HepG2 (cell line): ENCODE results near the gene IER2. TPM values are rescaled to one million over a fixed set of nuclear protein-coding genes. Genes with fewer than 3 reads are reported as not detected.
A peak's percentile ranks its signal among the peaks of the same experiment; 100 is the strongest.

Experiments
- HMGXB4 ChIP-seq, 2 experiments: sonication (generic) in 1 of 2; formaldehyde crosslinking in 1 of 2; IDR thresholded peaks; 2 replicates each; pipeline versions ENCODE4 v1.4.0 to v1.6.1; 2018 to 2020; ENCODE audit warnings: missing genetic modification reagents in 2 of 2, borderline replicate concordance in 1 of 2, low read depth in 1 of 2, mild to moderate bottlenecking in 1 of 2, missing biosample characterization in 1 of 2
- MNT ChIP-seq: fragments of 450-650 bp; IDR thresholded peaks from 2 replicates; pipeline ENCODE4 v1.6.1; 2016
- MXI1 ChIP-seq: IDR thresholded peaks from 3 replicates; pipeline ENCODE4 v1.6.1; 2012; ENCODE audit warnings: low read depth, low read length, inconsistent platforms, borderline replicate concordance
- NFKB2 ChIP-seq: sonication (generic); formaldehyde crosslinking; IDR thresholded peaks from 2 replicates; pipeline ENCODE4 v1.4.0; 2020; ENCODE audit warnings: missing genetic modification reagents, borderline replicate concordance
- RFX1 ChIP-seq: fragments of 450-650 bp; IDR thresholded peaks from 2 replicates; pipeline ENCODE4 v1.6.1; 2017
- SMYD3 ChIP-seq: sonication (generic); formaldehyde crosslinking; IDR thresholded peaks from 2 replicates; pipeline ENCODE4 v1.8.1; 2023; ENCODE audit warnings: mild to moderate bottlenecking, missing genetic modification reagents
- STAT5B ChIP-seq: sonication (generic); formaldehyde crosslinking; IDR thresholded peaks from 2 replicates; pipeline ENCODE4 v1.4.0; 2020; ENCODE audit warnings: missing genetic modification reagents
- TCF7L2 ChIP-seq: IDR thresholded peaks from 2 replicates; pipeline ENCODE4 v1.6.1; 2011; ENCODE audit warnings: mild to moderate bottlenecking, low read depth, low read length, moderate library complexity
- ZFX ChIP-seq: sonication (generic); formaldehyde crosslinking; IDR thresholded peaks from 2 replicates; pipeline ENCODE4 v1.4.0; 2020; ENCODE audit warnings: mild to moderate bottlenecking, low read depth, missing genetic modification reagents, moderate library complexity
- ZNF530 ChIP-seq: sonication (generic); formaldehyde crosslinking; IDR thresholded peaks from 2 replicates; pipeline ENCODE4 v1.5.0; 2020; ENCODE audit warnings: low read depth, mild to moderate bottlenecking, missing genetic modification reagents
- ZNF792 ChIP-seq: IDR thresholded peaks from 2 replicates; pipeline ENCODE4 v1.6.1; 2016
- ZUFSP ChIP-seq: sonication (generic); formaldehyde crosslinking; IDR thresholded peaks from 2 replicates; pipeline ENCODE4 v1.9.0; 2021; ENCODE audit warnings: missing genetic modification reagents, mild to moderate bottlenecking, borderline replicate concordance
- polyA plus RNA-seq, 8 experiments: library from polyadenylated mRNA; depleted of rRNA in 3 of 8; stranded (reverse) in 7 of 8; unstranded in 1 of 8; fragments of >200 nt; fragmentation: Illumina TruSeq in 4 of 8; extraction: Trizol in 4 of 8; gene quantifications; 2 replicates each; pipeline versions ENCODE4 v1.2.1 to v1.2.3, GENCODE V29; 2011 to 2016; ENCODE audit warnings: low read depth in 4 of 8, missing spikeins in 1 of 8, mixed read lengths in 1 of 8; ENCODE audit not compliant: insufficient read depth in 1 of 8
- total RNA-seq, 5 experiments: library from RNA; depleted of rRNA; stranded (reverse); fragments of >200 nt; fragmentation: Illumina TruSeq; extraction: Trizol; gene quantifications; 2 replicates each; pipeline ENCODE4 v1.2.3, GENCODE V29; 2016; ENCODE audit warnings: low read depth in 1 of 5
- TF ChIP-seq, protein P1 (sequence below): sonication (generic); formaldehyde crosslinking; IDR thresholded peaks from 2 replicates; pipeline ENCODE4 v1.4.0; 2020; ENCODE audit warnings: missing genetic modification reagents
- TF ChIP-seq, protein P2 (sequence below): sonication (generic); formaldehyde crosslinking; IDR thresholded peaks from 2 replicates; pipeline ENCODE4 v1.8.1; 2023; ENCODE audit warnings: mild to moderate bottlenecking, missing genetic modification reagents
- TF ChIP-seq, protein P3 (sequence below): sonication (generic); formaldehyde crosslinking; IDR thresholded peaks from 2 replicates; pipeline ENCODE4 v1.4.0; 2020; ENCODE audit warnings: missing genetic modification reagents, borderline replicate concordance

Gene IER2
- total and polyA plus RNA-seq, 2 of the 13 experiments (the other 11 are each of a cell fraction or from before 2014, with no cell fraction given), result 10.1 to 14.3 TPM

DNA sequence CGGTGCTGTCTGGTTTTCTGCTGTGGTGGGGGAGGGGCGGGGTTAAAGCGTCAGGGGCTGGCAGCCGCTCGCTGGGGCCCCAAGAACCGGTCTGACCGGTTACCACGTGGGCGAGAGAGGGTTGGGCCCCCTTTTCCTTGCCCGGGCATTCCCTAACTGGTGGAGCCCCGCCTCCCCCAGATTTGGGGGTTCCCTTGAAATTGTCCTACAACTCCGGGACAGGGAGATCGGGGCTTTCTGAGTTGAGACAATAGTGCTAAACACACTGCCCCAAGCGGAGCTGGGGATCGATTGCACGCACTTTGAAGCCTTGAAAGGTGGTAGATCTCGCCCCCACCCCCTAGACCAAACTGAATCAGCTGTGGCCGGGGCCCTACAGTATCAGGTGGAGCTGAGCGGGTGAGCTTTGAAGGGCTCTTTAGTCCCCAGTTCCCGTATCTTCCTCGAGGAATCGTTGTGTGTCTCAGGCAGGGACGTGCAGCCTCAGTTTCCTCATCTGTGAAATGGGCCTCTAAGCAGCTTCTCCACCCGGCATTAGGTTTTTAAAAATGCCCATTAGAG, 4.8 kb downstream of the IER2 start (continued):
- TF ChIP-seq, protein P1, sequence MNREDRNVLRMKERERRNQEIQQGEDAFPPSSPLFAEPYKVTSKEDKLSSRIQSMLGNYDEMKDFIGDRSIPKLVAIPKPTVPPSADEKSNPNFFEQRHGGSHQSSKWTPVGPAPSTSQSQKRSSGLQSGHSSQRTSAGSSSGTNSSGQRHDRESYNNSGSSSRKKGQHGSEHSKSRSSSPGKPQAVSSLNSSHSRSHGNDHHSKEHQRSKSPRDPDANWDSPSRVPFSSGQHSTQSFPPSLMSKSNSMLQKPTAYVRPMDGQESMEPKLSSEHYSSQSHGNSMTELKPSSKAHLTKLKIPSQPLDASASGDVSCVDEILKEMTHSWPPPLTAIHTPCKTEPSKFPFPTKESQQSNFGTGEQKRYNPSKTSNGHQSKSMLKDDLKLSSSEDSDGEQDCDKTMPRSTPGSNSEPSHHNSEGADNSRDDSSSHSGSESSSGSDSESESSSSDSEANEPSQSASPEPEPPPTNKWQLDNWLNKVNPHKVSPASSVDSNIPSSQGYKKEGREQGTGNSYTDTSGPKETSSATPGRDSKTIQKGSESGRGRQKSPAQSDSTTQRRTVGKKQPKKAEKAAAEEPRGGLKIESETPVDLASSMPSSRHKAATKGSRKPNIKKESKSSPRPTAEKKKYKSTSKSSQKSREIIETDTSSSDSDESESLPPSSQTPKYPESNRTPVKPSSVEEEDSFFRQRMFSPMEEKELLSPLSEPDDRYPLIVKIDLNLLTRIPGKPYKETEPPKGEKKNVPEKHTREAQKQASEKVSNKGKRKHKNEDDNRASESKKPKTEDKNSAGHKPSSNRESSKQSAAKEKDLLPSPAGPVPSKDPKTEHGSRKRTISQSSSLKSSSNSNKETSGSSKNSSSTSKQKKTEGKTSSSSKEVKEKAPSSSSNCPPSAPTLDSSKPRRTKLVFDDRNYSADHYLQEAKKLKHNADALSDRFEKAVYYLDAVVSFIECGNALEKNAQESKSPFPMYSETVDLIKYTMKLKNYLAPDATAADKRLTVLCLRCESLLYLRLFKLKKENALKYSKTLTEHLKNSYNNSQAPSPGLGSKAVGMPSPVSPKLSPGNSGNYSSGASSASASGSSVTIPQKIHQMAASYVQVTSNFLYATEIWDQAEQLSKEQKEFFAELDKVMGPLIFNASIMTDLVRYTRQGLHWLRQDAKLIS (CRISPR knock-in tag), result no peak
- 0 out of 2 replicates have a peak, but pooled peaks have one; percentile 2 for TF ChIP-seq MNT
- TF ChIP-seq, protein P2, sequence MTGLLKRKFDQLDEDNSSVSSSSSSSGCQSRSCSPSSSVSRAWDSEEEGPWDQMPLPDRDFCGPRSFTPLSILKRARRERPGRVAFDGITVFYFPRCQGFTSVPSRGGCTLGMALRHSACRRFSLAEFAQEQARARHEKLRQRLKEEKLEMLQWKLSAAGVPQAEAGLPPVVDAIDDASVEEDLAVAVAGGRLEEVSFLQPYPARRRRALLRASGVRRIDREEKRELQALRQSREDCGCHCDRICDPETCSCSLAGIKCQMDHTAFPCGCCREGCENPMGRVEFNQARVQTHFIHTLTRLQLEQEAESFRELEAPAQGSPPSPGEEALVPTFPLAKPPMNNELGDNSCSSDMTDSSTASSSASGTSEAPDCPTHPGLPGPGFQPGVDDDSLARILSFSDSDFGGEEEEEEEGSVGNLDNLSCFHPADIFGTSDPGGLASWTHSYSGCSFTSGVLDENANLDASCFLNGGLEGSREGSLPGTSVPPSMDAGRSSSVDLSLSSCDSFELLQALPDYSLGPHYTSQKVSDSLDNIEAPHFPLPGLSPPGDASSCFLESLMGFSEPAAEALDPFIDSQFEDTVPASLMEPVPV (CRISPR knock-in tag), result peak; percentile 9; the same call in 1 of the 2 replicates
- TF ChIP-seq ZFX (CRISPR knock-in tag), result 0 out of 2 replicates have a peak, but pooled peaks have one; percentile 28
- no peak for TF ChIP-seq ZNF530 (CRISPR knock-in tag)
- no peak for TF ChIP-seq ZNF792 (CRISPR knock-in tag)
- no peak for TF ChIP-seq RFX1
- no peak for TF ChIP-seq TCF7L2
- TF ChIP-seq, protein P3, sequence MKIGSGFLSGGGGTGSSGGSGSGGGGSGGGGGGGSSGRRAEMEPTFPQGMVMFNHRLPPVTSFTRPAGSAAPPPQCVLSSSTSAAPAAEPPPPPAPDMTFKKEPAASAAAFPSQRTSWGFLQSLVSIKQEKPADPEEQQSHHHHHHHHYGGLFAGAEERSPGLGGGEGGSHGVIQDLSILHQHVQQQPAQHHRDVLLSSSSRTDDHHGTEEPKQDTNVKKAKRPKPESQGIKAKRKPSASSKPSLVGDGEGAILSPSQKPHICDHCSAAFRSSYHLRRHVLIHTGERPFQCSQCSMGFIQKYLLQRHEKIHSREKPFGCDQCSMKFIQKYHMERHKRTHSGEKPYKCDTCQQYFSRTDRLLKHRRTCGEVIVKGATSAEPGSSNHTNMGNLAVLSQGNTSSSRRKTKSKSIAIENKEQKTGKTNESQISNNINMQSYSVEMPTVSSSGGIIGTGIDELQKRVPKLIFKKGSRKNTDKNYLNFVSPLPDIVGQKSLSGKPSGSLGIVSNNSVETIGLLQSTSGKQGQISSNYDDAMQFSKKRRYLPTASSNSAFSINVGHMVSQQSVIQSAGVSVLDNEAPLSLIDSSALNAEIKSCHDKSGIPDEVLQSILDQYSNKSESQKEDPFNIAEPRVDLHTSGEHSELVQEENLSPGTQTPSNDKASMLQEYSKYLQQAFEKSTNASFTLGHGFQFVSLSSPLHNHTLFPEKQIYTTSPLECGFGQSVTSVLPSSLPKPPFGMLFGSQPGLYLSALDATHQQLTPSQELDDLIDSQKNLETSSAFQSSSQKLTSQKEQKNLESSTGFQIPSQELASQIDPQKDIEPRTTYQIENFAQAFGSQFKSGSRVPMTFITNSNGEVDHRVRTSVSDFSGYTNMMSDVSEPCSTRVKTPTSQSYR, result peak; percentile 77
- no peak for TF ChIP-seq SMYD3 (CRISPR knock-in tag)
- peak; percentile 28 to 43; a peak in 1 of 4 replicates for TF ChIP-seq HMGXB4 (CRISPR knock-in tag; IDR thresholded peaks at IDR 0.05; ENCODE audit: borderline replicate concordance in 1 of 2, low read depth in 1 of 2)
- no peak for TF ChIP-seq ZUFSP (CRISPR knock-in tag)
- no peak for TF ChIP-seq STAT5B (CRISPR knock-in tag)
- TF ChIP-seq NFKB2, result 0 out of 2 replicates have a peak, but pooled peaks have one; percentile 50
- TF ChIP-seq MXI1, result peak; percentile 40; the same call in 1 of the 3 replicates
